ENCODE data around the gene EDRF1. TPM values are rescaled to one million over a fixed set of nuclear protein-coding genes. Genes with fewer than 3 reads are reported as not detected.

EDRF1 gene
- total RNA-seq, 2 experiments from 2014 or later, result 31.3 to 33.8 TPM

- CTCF ChIA-PET, result no interaction called here
- no peaks in the 10 kb centered on the region for H3K4me1 Mint-ChIP-seq
- H3K27me3 Mint-ChIP-seq, result no peaks in the 10 kb centered on the region
- DNase-seq, result no peak
- POLR2A ChIA-PET, result no interaction called here
- no peaks in the 10 kb centered on the region for H3K9me3 Mint-ChIP-seq
- no peak overlapping the region for H3K27ac Mint-ChIP-seq
- H3K36me3 Mint-ChIP-seq (ENCODE audit: low read depth), result peaks cover 62% of the 10 kb centered on the region
- no peak overlapping the region for H3K4me3 Mint-ChIP-seq
Measured at GRCh38 chr10:125757742-125758141, 38.2 kb downstream of the EDRF1 start.

GRCh38 chr10:125761961-125762360 lies 42.5 kb downstream of the EDRF1 start:
- peaks cover 64% of the 10 kb centered on the region for H3K36me3 Mint-ChIP-seq (ENCODE audit: low read depth)
- no peaks in the 10 kb centered on the region for H3K27me3 Mint-ChIP-seq
- POLR2A ChIA-PET, result no interaction called here
- no peak overlapping the region for H3K27ac Mint-ChIP-seq
- H3K4me3 Mint-ChIP-seq, result no peak overlapping the region
- H3K9me3 Mint-ChIP-seq, result no peaks in the 10 kb centered on the region
- no peaks in the 10 kb centered on the region for H3K4me1 Mint-ChIP-seq
- CTCF ChIA-PET, result no interaction called here
- no peak for DNase-seq

DNA sequence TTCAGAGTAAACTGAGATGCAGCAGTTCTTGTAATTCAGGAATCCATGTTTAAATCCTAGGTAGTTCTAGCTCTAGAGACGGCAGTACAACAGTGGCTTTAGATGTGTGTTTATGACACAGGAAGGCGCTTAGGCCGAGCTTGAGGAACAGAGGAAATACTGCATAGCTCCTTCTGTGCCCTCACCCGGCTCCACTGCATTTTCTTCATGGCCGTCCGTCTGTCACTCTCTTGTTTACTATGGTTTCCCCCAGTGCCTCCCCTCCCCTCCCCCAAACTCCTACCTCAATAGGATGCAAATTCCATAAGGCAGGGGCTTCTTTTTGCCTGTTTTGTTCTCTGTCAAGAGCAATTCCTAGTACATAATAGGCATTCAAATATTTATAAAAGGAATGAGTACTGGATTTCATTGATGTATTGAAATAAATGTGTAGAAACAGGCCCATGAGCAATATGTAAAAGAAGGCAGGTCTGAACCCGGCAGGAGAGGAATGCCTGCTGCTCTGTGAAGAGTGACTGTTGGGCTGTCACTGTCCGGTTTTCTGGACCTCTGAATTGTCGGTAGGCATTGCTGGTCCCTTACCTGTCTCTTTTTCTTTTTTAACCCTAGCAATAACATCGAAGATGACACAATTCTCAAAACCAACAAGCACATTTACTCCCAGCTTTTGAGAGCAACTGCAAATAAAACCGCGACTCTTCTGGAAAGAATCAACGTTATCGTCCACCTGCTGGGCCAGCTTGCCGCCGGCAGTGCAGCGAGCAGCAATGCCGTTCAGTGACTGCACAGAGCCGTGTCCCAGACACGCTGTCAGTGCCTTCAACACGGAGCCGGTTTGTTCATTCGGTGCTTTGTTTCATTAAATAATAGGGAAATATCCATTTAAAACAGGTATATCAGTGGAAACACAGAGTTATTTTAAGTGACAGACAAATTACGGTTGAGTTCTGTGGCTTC lies 43.5 kb downstream of the EDRF1 start:
- no peaks in the 10 kb centered on the region for H3K9me3 Mint-ChIP-seq
- no peaks in the 10 kb centered on the region for H3K4me1 Mint-ChIP-seq
- H3K27me3 Mint-ChIP-seq, result no peaks in the 10 kb centered on the region
- ChIA-PET POLR2A (no interaction called here), CTCF (no interaction called here)
- DNase-seq, result no peak
- no peak overlapping the region for H3K4me3 Mint-ChIP-seq
- H3K27ac Mint-ChIP-seq, result no peak overlapping the region
- peaks cover 60% of the 10 kb centered on the region for H3K36me3 Mint-ChIP-seq (ENCODE audit: low read depth)

DNA sequence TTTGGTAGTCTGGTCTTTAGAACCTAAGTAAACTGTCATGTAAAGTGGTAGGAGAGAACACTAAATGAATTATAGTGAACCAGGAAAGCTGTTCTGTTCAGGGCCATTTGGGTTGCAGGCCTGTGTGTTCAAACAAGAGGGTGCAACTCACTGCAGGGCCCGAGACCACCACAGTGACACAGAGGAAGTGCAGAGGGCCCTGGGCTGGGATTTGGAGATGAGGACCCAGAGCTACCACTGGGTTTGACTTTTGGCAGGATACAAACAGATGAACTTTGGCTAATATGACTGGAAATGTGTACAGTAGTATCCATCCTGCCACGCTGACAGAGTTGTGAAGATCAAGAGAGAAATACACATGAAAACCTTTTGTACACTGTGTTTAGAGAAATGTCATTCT lies 46.3 kb downstream of the EDRF1 start:
- Mint-ChIP-seq H3K27me3 (no peaks in the 10 kb centered on the region), H3K4me3 (no peak overlapping the region), H3K36me3 (ENCODE audit: low read depth) (peaks cover 50% of the 10 kb centered on the region), H3K9me3 (no peaks in the 10 kb centered on the region), H3K27ac (no peak overlapping the region), H3K4me1 (no peaks in the 10 kb centered on the region)
- CTCF ChIA-PET, result no interaction called here
- POLR2A ChIA-PET, result interaction anchor here (1.7 kb wide), 1 partner anchor 57 kb away, joined by 4 read pairs; the partner anchor contains the start of genes BCCIP and UROS
- DNase-seq, result no peak

DNA sequence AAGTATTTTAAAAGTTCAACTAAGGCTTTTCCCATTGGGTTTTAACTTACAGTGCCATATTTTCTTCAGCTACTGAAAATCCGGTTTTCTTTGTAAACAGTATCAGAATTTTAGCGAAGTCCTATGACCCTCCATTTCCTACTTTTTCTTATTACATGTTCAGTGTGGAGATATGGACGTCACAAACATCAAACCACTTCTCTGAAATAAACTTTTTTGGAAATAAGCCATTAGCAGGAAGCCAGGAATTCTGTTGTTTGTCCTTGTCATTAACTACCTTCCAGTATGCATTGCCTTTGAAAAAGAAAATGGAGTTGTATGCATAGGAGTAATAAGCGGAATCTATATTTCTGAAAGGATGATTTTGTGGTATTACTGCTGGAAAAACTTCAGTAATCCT lies 47.0 kb downstream of the EDRF1 start:
- Mint-ChIP-seq H3K27me3 (no peaks in the 10 kb centered on the region), H3K9me3 (no peaks in the 10 kb centered on the region), H3K27ac (no peak overlapping the region), H3K4me1 (no peaks in the 10 kb centered on the region), H3K4me3 (no peak overlapping the region), H3K36me3 (ENCODE audit: low read depth) (peaks cover 47% of the 10 kb centered on the region)
- ChIA-PET POLR2A (interaction anchor here (1.7 kb wide), 1 partner anchor 56 kb away, joined by 4 read pairs; the partner anchor contains the start of genes BCCIP and UROS), CTCF (interaction anchor here (0.9 kb wide), 1 partner anchor 30 kb away, joined by 3 read pairs; no protein-coding TSS in a partner anchor)
- DNase-seq, result no peak

DNA sequence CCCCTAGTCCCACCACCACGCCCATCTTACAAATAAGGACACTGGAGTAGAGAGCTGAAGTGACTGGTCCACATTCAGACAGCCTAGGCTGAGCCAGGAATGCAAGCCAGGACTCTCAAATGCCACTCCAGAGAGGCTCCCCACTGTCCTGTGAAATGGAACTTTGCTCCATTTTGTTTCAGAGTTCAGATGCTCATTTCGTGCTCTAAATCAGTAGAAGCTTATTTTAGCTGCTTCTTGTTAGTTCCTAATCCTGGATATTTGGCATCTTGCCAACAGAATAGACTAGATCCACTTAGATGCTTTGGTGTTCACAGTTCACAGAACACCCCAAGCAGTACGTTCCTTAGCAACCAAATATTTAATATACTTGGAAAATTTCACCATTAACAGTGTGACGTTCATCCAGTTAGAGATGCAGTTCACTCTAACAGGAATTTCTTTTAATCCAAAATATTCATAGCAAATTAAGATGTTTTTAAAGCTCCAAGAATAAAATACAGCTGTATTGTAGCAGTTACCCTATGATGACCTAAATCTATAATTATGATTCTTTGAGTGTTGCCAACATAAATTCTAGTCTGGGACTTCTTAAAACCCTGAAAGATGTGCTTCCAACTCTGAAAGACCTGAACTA lies 48.8 kb downstream of the EDRF1 start:
- ChIA-PET CTCF (no interaction called here), POLR2A (no interaction called here)
- DNase-seq, result no peak
- Mint-ChIP-seq H3K4me3 (no peak overlapping the region), H3K4me1 (no peaks in the 10 kb centered on the region), H3K9me3 (no peaks in the 10 kb centered on the region), H3K27ac (no peak overlapping the region), H3K36me3 (ENCODE audit: low read depth) (peaks cover 34% of the 10 kb centered on the region), H3K27me3 (no peaks in the 10 kb centered on the region)

DNA sequence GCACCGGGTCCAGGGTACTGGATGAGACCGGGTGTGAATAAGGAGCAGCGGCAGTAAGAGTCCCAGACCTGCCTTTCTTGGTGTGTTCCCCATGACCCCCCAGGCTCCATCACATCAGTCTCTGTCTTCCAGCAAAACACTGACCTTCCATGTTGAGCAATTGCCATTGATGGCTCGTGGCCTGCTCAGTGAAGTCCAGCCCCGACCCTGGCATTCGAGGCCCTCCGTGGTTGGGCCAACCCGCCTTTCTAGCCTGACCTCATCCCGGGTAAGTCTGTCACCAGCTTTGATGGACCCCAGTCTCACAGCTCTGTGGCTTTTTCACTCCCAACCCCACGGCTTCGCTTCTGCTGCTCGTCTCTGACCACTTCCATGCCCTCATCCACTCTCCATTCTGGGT lies 49.7 kb downstream of the EDRF1 start:
- ChIA-PET POLR2A (no interaction called here), CTCF (no interaction called here)
- no peak overlapping the region for H3K27ac Mint-ChIP-seq

DNA sequence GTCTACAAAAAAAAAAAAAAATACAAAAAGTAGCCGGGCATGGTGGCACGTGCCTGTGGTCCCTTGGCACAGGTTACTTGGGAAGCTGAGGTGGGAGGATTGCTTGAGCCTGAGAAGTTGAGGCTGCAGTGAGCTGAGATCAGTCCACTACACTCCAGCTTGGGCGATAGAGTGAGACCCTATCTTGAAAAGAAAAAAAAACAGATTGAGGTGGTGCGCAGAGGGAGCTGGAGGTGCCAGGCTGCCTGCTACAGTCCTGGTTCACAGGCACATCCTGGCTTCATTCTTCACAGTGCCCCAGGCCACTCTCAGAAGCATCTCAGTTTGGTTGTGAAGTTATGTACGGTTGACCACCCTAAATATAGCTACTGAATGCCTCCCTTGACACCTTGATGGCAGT lies 51.3 kb downstream of the EDRF1 start:
- peaks cover 12% of the 10 kb centered on the region for H3K36me3 Mint-ChIP-seq (ENCODE audit: low read depth)
- no peaks in the 10 kb centered on the region for H3K4me1 Mint-ChIP-seq
- CTCF ChIA-PET, result no interaction called here
- DNase-seq, result no peak
- POLR2A ChIA-PET, result interaction anchor here (1.3 kb wide), 1 partner anchor 55 kb away, joined by 3 read pairs; no protein-coding TSS in a partner anchor
- H3K4me3 Mint-ChIP-seq, result no peak overlapping the region
- H3K27me3 Mint-ChIP-seq, result peaks cover 1% of the 10 kb centered on the region
- no peak overlapping the region for H3K27ac Mint-ChIP-seq
- H3K9me3 Mint-ChIP-seq, result no peaks in the 10 kb centered on the region

More for the DNA sequence above, 49.7 kb downstream of the EDRF1 start:
- Mint-ChIP-seq H3K9me3 (no peaks in the 10 kb centered on the region), H3K4me3 (no peak overlapping the region), H3K36me3 (ENCODE audit: low read depth) (peaks cover 27% of the 10 kb centered on the region), H3K27me3 (no peaks in the 10 kb centered on the region), H3K4me1 (no peaks in the 10 kb centered on the region)
- no peak for DNase-seq

DNA sequence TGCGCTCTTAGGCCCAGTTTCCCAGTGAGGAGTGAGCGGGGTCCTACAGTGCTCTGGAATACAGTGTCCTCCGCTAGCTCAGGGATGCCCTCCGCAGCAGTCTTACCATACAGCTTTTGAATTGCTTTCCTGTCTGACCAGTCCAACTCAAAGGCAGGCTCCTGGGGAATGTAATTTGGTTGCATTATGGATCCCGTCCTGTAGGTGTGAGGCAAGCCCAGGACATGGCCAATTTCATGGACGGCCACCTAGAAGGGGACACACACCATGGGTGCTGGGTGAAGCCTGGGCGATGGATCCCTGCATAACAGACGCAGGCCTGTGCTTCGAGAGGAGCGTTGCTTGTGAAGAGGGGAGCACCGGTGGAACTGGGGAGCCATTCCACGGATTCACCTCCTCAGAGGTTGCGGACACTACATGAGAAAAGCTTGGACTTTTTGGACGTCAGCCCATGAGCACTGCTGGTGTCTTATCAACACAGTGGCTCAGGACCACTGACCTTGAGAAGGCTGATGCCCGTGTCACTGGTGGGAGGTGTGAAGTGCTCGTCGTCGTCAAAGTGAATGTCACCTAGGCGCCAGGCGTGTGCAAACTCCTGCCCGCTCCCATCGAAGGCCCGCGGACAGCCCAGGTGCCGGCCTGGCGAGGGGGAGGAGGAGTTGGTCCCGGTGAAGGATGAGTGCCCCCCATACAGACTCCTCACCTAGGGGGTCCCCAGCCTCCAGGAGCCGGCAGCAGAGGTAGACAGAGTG lies 52.8 kb downstream of the EDRF1 start:
- Mint-ChIP-seq H3K9me3 (no peaks in the 10 kb centered on the region), H3K36me3 (ENCODE audit: low read depth) (peaks cover 4% of the 10 kb centered on the region), H3K27me3 (peaks cover 1% of the 10 kb centered on the region), H3K4me1 (no peaks in the 10 kb centered on the region), H3K27ac (no peak overlapping the region), H3K4me3 (no peak overlapping the region)
- no peak for DNase-seq
- ChIA-PET POLR2A (interaction anchor here (1.3 kb wide), 1 partner anchor 54 kb away, joined by 3 read pairs; no protein-coding TSS in a partner anchor), CTCF (interaction anchor here (0.6 kb wide), 1 partner anchor 91 kb away, joined by 5 read pairs; no protein-coding TSS in a partner anchor)

DNA sequence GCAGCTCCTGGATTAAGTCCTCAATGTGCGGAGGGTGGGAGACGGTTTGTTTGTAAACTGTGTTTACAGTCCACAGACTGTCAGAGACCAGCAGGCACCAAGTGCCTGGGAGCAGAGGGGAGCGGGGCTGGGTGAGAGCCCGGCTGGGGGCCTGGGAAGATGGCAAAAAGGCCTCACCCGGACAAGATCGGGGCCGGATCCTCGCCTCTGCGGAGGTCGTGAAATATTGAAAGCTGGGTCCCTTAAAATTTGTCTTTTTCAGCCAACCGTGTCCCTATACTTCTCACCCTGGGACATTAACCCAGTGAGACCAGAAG lies 53.3 kb downstream of the EDRF1 start:
- CTCF ChIA-PET, result no interaction called here
- Mint-ChIP-seq H3K4me1 (no peaks in the 10 kb centered on the region), H3K27ac (no peak overlapping the region), H3K4me3 (no peak overlapping the region), H3K9me3 (no peaks in the 10 kb centered on the region), H3K36me3 (ENCODE audit: low read depth) (peaks cover 3% of the 10 kb centered on the region), H3K27me3 (peaks cover 1% of the 10 kb centered on the region)
- no peak for DNase-seq
- POLR2A ChIA-PET, result no interaction called here

DNA sequence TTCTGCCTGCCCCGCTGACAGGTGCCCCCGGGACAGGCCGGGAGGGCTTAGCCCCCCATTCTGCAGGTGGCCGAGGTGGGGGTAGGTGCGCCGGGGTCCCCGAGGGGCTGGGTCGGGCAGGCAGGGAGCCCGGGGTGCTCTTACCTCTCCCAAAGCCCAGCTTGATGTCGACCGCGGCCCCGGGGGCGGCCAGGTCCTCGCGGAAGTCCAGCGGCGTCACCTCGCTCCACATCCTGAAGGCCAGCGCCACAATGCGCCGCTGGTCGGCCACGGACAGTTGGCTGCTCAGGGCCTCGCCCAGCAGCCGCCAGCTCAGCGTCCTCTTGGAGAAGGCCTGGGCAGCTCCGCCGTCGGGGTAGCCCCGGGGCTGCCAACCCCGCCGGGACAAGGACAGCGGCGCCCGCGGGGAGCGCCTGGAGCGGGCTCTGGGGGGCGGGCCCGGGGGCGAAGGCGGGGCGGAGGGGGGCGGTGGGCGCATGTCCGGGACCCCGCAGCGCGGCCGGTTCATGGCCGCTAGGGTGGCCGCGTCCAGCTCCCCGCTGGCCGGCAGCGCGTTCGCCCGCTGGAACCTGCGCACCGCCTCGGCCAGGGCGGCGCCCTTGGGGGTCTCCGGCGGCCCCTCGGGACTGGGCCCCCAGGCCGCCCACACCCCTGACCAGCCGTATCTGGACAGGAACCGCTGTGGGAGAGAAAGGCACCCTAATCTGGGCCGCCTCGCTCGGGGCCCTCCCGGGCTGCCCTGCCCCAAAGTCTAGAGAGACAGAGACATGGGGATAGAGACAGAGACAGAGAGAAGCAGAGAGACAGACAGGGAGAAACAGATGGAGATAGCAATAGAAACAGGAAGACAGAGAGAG lies 54.4 kb downstream of the EDRF1 start:
- DNase-seq, result no peak
- Mint-ChIP-seq H3K9me3 (no peaks in the 10 kb centered on the region), H3K27ac (no peak overlapping the region), H3K36me3 (ENCODE audit: low read depth) (peaks cover 3% of the 10 kb centered on the region), H3K4me3 (no peak overlapping the region), H3K27me3 (peaks cover 1% of the 10 kb centered on the region), H3K4me1 (no peaks in the 10 kb centered on the region)
- CTCF ChIA-PET, result no interaction called here
- POLR2A ChIA-PET, result no interaction called here

DNA sequence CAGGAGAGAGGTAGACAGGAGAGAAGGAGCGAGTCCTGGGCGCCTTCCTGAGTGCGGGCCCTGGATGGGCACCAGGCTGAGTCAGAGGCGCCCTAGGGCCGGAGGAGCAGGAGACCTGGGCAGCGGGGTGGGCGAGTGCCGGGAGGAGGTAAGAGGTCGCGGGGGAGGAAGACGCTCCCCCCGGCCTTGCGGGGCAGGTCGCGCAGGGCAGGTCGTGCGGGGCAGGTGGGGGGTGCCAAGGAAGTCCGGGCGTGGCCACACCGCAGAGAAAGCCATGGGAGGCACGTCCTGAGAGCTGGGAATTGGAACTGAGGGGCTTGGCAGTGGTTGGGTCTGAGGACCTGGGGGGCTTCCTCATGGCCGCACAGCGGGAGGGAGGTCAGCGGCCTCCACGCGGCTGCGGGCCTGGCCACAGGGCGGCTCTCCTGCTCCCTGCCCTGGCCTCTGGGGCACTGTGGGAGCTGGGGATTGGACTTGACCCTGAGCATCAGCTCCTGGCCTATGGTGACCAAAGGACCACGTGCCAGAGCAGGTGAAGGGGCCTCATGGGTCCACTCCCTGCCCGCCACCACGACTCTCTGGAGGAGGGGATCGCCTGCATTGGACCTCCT lies 55.2 kb downstream of the EDRF1 start:
- no peak overlapping the region for H3K4me3 Mint-ChIP-seq
- no peaks in the 10 kb centered on the region for H3K4me1 Mint-ChIP-seq
- H3K27ac Mint-ChIP-seq, result no peak overlapping the region
- no peaks in the 10 kb centered on the region for H3K36me3 Mint-ChIP-seq (ENCODE audit: low read depth)
- POLR2A ChIA-PET, result no interaction called here
- CTCF ChIA-PET, result no interaction called here
- H3K27me3 Mint-ChIP-seq, result peaks cover 1% of the 10 kb centered on the region
- no peaks in the 10 kb centered on the region for H3K9me3 Mint-ChIP-seq
- DNase-seq, result no peak

All from activated CD4-positive, alpha-beta memory T cell treated with anti-CD3 and anti-CD28 coated beads, Interleukin-2, amount 10 ng/mL, durations not matched to agents 7 days and 5 days (primary cell).